ENCODE results near the gene TTC9B. TPM values are rescaled to one million over a fixed set of nuclear protein-coding genes. Genes with fewer than 3 reads are reported as not detected.

Gene TTC9B
- total RNA-seq, 1 donor from 2014 or later: not detected

GRCh38 chr19:40191836-40192646 lies 26.1 kb downstream of the TTC9B start:
- TF ChIP-seq CTCF (IDR thresholded peaks at IDR 0.05): peak; percentile 6
- H3K27ac ChIP-seq: peak overlapping the region; percentile 36
- ATAC-seq: peak; percentile 42
- intact Hi-C loops (cut with DNase I): no loop called here
- no peaks in the 10 kb centered on the region for H3K36me3 ChIP-seq
- no peaks in the 10 kb centered on the region for H3K9me3 ChIP-seq
- H3K4me3 ChIP-seq: peak overlapping the region; percentile 92
- peaks cover 12% of the 10 kb centered on the region for H3K4me1 ChIP-seq
- H3K27me3 ChIP-seq: no peaks in the 10 kb centered on the region
- peak; percentile 70 for DNase-seq

GRCh38 chr19:40190891-40191835 lies 27.0 kb downstream of the TTC9B start, which contains the start of gene MAP3K10:
Gene MAP3K10, plus strand, starts transcription at chr19:40191426. Its CDS starts 606 bp downstream, at chr19:40192032.
- ATAC-seq (peak; percentile 96), DNase-seq (peak; percentile 87)
- peaks cover 12% of the 10 kb centered on the region for H3K4me1 ChIP-seq
- H3K9me3 ChIP-seq: no peaks in the 10 kb centered on the region
- intact Hi-C loops (cut with DNase I): no loop called here
- no peaks in the 10 kb centered on the region for H3K36me3 ChIP-seq
- peak within 1 kb of the TSS; percentile 95 for H3K27ac ChIP-seq
- no peak for TF ChIP-seq CTCF (IDR thresholded peaks at IDR 0.05)
- no peaks in the 10 kb centered on the region for H3K27me3 ChIP-seq
- H3K4me3 ChIP-seq: peak within 1 kb of the TSS; percentile 92

GRCh38 chr19:40184273-40184672 lies 33.9 kb downstream of the TTC9B start:
- Histone ChIP-seq H3K9me3 (no peaks in the 10 kb centered on the region), H3K36me3 (no peaks in the 10 kb centered on the region), H3K27ac (no peak overlapping the region), H3K4me3 (no peak overlapping the region), H3K4me1 (no peaks in the 10 kb centered on the region), H3K27me3 (no peaks in the 10 kb centered on the region)
- no peak for DNase-seq
- intact Hi-C loops (cut with DNase I): no loop called here
- no peak for ATAC-seq
- no peak for TF ChIP-seq CTCF (IDR thresholded peaks at IDR 0.05)

- Histone ChIP-seq H3K27ac (no peak overlapping the region), H3K36me3 (no peaks in the 10 kb centered on the region), H3K4me3 (no peak overlapping the region), H3K4me1 (no peaks in the 10 kb centered on the region), H3K27me3 (no peaks in the 10 kb centered on the region), H3K9me3 (no peaks in the 10 kb centered on the region)
- no peak for TF ChIP-seq CTCF (IDR thresholded peaks at IDR 0.05)
- no peak for DNase-seq
- intact Hi-C loops (cut with DNase I): no loop called here
- no peak for ATAC-seq
These were observed 39.4 kb downstream of the TTC9B start for GRCh38 chr19:40178756-40179155.

GRCh38 chr19:40177286-40178070 lies 40.7 kb downstream of the TTC9B start:
- intact Hi-C loops (cut with DNase I): no loop called here
- no peak for DNase-seq
- H3K27me3 ChIP-seq: no peaks in the 10 kb centered on the region
- TF ChIP-seq CTCF (IDR thresholded peaks at IDR 0.05): no peak
- no peaks in the 10 kb centered on the region for H3K9me3 ChIP-seq
- no peak for ATAC-seq
- H3K36me3 ChIP-seq: no peaks in the 10 kb centered on the region
- no peak overlapping the region for H3K4me3 ChIP-seq
- no peaks in the 10 kb centered on the region for H3K4me1 ChIP-seq
- H3K27ac ChIP-seq: no peak overlapping the region

Data from upper lobe of right lung (tissue), 1 donor.